GM23338 (cell line): ENCODE data around the gene LHX3. TPM values are rescaled to one million over a fixed set of nuclear protein-coding genes. Genes with fewer than 3 reads are reported as not detected.

Experiments
- ATAC-seq: fragments of 200-7000 bp; cut with Tn5 transposase; 3 replicates; pipeline ENCODE4 v1.9.1; 2020
- DNase-seq: peaks from one replicate; pipeline ENCODE4 v3.0.0-alpha.2; 2015; ENCODE audit warnings: low spot score
- H2AFZ ChIP-seq: fragments of 200-600 bp; sonication (generic); 2 replicates; pipeline ENCODE4 v1.8.0; 2016; ENCODE audit warnings: antibody characterized with exemption, mild to moderate bottlenecking, moderate library complexity
- H3F3A ChIP-seq: fragments of 200-600 bp; sonication (generic); replicated peaks from 2 replicates; pipeline ENCODE4 v1.8.0; 2017; ENCODE audit warnings: antibody characterized with exemption, mixed run types, low read depth
- H3K27ac ChIP-seq: fragments of 200-600 bp; sonication (generic); 2 replicates; pipeline ENCODE4 v1.6.1; 2016; ENCODE audit warnings: low read depth
- H3K27me3 ChIP-seq: fragments of 200-600 bp; sonication (generic); 2 replicates; pipeline ENCODE4 v1.8.0; 2016; ENCODE audit warnings: mild to moderate bottlenecking, mixed run types, moderate library complexity; ENCODE audit not compliant: insufficient read depth
- H3K36me3 ChIP-seq: fragments of 200-600 bp; sonication (generic); 2 replicates; pipeline ENCODE4 v1.8.0; 2016; ENCODE audit warnings: mild to moderate bottlenecking; ENCODE audit not compliant: insufficient read depth
- H3K4me1 ChIP-seq: fragments of 200-600 bp; sonication (generic); 2 replicates; pipeline ENCODE4 v1.8.0; 2016; ENCODE audit warnings: mild to moderate bottlenecking, moderate library complexity; ENCODE audit not compliant: insufficient read depth
- H3K4me2 ChIP-seq: fragments of 200-600 bp; sonication (generic); 2 replicates; pipeline ENCODE4 v1.7.1; 2017; ENCODE audit warnings: mixed run types
- H3K4me3 ChIP-seq: fragments of 200-600 bp; sonication (generic); 2 replicates; pipeline ENCODE4 v1.6.1; 2016; ENCODE audit warnings: mixed run types
- H3K79me2 ChIP-seq: fragments of 200-600 bp; sonication (generic); replicated peaks from 2 replicates; pipeline ENCODE4 v1.8.0; 2017; ENCODE audit warnings: mild to moderate bottlenecking; ENCODE audit not compliant: insufficient read depth
- H3K9me2 ChIP-seq: fragments of 200-600 bp; sonication (generic); 2 replicates; pipeline ENCODE4 v1.8.0; 2017; ENCODE audit not compliant: insufficient read depth
- H4K20me1 ChIP-seq: fragments of 200-600 bp; sonication (generic); replicated peaks from 2 replicates; pipeline ENCODE4 v1.8.0; 2017; ENCODE audit warnings: mild to moderate bottlenecking; ENCODE audit not compliant: insufficient read depth
- H3K27ac Mint-ChIP-seq: 2 replicates; pipeline ENCODE4 v1.8.0; 2020; ENCODE audit warnings: inconsistent platforms, mild to moderate bottlenecking, moderate library complexity, mixed read lengths
- H3K27me3 Mint-ChIP-seq: 3 replicates; pipeline ENCODE4 v1.8.0; 2022; ENCODE audit warnings: low read depth, mild to moderate bottlenecking, moderate library complexity, mixed read lengths, inconsistent platforms; ENCODE audit not compliant: insufficient read depth, poor library complexity
- H3K36me3 Mint-ChIP-seq: 3 replicates; pipeline ENCODE4 v1.8.0; 2021; ENCODE audit warnings: low read depth, mild to moderate bottlenecking, inconsistent platforms, moderate library complexity, mixed read lengths
- H3K4me1 Mint-ChIP-seq: 3 replicates; pipeline ENCODE4 v1.8.0; 2020; ENCODE audit warnings: mild to moderate bottlenecking, inconsistent platforms, mixed read lengths
- H3K4me3 Mint-ChIP-seq: 3 replicates; pipeline ENCODE4 v1.8.0; 2021; ENCODE audit warnings: moderate library complexity, mild to moderate bottlenecking, inconsistent platforms, mixed read lengths
- H3K9me3 Mint-ChIP-seq: 3 replicates; pipeline ENCODE4 v1.8.0; 2020; ENCODE audit warnings: moderate library complexity, mild to moderate bottlenecking, inconsistent platforms, mixed read lengths
- CTCF ChIP-seq, 2 experiments: fragments of 200-600 bp in 1 of 2; sonication (generic) in 1 of 2; conservative IDR thresholded peaks; 2 replicates each; pipeline versions ENCODE4 v1.5.1 to v1.6.1; 2016 to 2017; ENCODE audit warnings: antibody characterized with exemption in 2 of 2, low read depth in 2 of 2, mild to moderate bottlenecking in 2 of 2, moderate library complexity in 1 of 2
- EZH2 ChIP-seq: fragments of 200-600 bp; sonication (generic); IDR thresholded peaks from one replicate; pipeline ENCODE4 v1.8.0; 2017; ENCODE audit warnings: antibody characterized with exemption, mild to moderate bottlenecking, low read depth; ENCODE audit not compliant: unreplicated experiment
- POLR2AphosphoS5 ChIP-seq: IDR thresholded peaks from 2 replicates; pipeline ENCODE4 v1.6.1; 2016; ENCODE audit warnings: antibody characterized with exemption, low read depth
- STAT1 ChIP-seq: IDR thresholded peaks from one replicate; pipeline ENCODE4 v1.6.1; 2016; ENCODE audit warnings: antibody characterized with exemption; ENCODE audit not compliant: unreplicated experiment
- ZNF462 ChIP-seq: fragments of 250-450 bp; sonication (Bioruptor Pico); IDR thresholded peaks from 2 replicates; pipeline ENCODE4 v1.5.0; 2020; ENCODE audit warnings: mild to moderate bottlenecking, moderate library complexity
- polyA plus RNA-seq: library from polyadenylated mRNA; unstranded; fragments of >200 nt; fragmentation: Nextera tagmentation; extraction: Ambion mirVana; gene quantifications from 2 replicates; pipeline ENCODE4 v1.2.1, GENCODE V29; 2016
- total RNA-seq: library from RNA; depleted of rRNA; stranded (reverse); fragments of >200 nt; shearing (Covaris generic); gene quantifications from 2 replicates; pipeline ENCODE4 v1.2.3, GENCODE V29; 2014

The LHX3 gene
- total and polyA plus RNA-seq, 2 experiments from 2014 or later: 0.08 TPM; not detected in 1

- Histone ChIP-seq H4K20me1 (no peaks in the 10 kb centered on the region), H3K79me2 (no peaks in the 10 kb centered on the region), H3K9me2 (no peaks in the 10 kb centered on the region), H3K36me3 (no peaks in the 10 kb centered on the region), H3F3A (no peaks in the 10 kb centered on the region), H3K4me3 (no peak overlapping the region), H3K27ac (no peak overlapping the region), H2AFZ (no peak overlapping the region), H3K4me1 (no peaks in the 10 kb centered on the region), H3K4me2 (no peak overlapping the region), H3K27me3 (no peaks in the 10 kb centered on the region)
- peaks cover 8% of the 10 kb centered on the region for H3K27me3 Mint-ChIP-seq
- TF ChIP-seq POLR2AphosphoS5: no peak
- TF ChIP-seq ZNF462 (CRISPR knock-in tag): no peak
- no peak for TF ChIP-seq CTCF (conservative IDR thresholded peaks at IDR 0.05; ENCODE audit: low read depth in 2 of 2)
- no peak for TF ChIP-seq EZH2
- no peak for TF ChIP-seq STAT1
- H3K4me1 Mint-ChIP-seq: peaks cover 8% of the 10 kb centered on the region
- no peak overlapping the region for H3K27ac Mint-ChIP-seq
- H3K4me3 Mint-ChIP-seq: no peak overlapping the region
- H3K36me3 Mint-ChIP-seq: no peaks in the 10 kb centered on the region
- no peaks in the 10 kb centered on the region for H3K9me3 Mint-ChIP-seq
- no peak for ATAC-seq
- no peak for DNase-seq
These were observed 25.2 kb downstream of the LHX3 start for GRCh38 chr9:136179761-136180160.
